Spleen (tissue), 7 donors: Measurements from ENCODE around the gene GDPGP1.

Source experiments
- POLR2A ChIP-seq, 3 donors: fragments of 450-650 bp; IDR thresholded peaks; one replicate each; pipeline ENCODE4 v1.5.1; 2017; ENCODE audit warnings: antibody characterized with exemption in 3 of 3, mild to moderate bottlenecking in 1 of 3
- TF ChIP-seq, protein P1 (sequence below), 11 experiments: fragments of 200-600 bp in 7 of 11; fragments of 450-650 bp in 4 of 11; sonication (generic) in 4 of 11; IDR thresholded peaks in 8 of 11; conservative IDR thresholded peaks in 3 of 11; 1 replicate in 7 of 11; 2 replicates in 4 of 11; pipeline versions ENCODE4 v1.4.0 to v1.8.0; 2016 to 2021; ENCODE audit warnings: antibody characterized with exemption in 11 of 11, inconsistent platforms in 4 of 11, mild to moderate bottlenecking in 1 of 11
- donor health status: DM: no; HTN: no; CAD: no; lungs with moderate emphysema.
- donor health status: DM: no; HTN: no; CAD: no.
- donor health status: DM: no; HTN: no; CAD: no.

DNA sequence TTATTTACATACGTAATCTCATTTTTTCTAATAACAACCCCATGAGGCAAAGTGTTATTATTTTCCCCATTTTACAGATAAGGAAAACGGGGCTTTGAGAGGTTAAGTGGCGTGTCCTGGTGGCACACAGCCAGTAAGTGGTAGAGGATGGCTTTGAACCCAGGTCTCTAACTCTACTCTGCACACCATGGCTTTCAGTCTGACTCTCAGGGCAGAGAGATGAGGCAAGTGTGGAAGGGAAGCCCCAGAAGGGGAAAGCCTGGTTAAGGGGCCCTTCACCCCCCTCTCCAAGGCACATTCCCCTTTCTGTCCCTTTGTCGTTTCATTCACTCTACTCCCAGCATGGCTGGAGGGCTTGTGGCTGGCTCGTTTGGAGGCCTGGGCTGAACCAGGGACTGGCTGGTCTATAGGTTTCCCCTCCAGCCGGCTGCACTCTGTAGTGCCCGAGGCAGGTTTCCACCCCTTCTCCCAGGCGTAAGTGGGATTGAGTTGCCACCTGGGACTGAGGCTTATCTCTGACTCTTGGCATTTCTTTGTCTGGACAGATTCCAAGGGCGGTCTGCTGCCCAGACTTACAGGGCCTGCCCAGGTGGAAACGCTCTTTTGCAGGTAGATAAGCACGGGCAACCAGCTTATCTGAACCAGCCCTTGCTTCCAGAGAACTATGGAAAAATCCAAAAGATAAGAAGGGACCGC, 20.7 kb upstream of the GDPGP1 start:
- TF ChIP-seq, protein P1, sequence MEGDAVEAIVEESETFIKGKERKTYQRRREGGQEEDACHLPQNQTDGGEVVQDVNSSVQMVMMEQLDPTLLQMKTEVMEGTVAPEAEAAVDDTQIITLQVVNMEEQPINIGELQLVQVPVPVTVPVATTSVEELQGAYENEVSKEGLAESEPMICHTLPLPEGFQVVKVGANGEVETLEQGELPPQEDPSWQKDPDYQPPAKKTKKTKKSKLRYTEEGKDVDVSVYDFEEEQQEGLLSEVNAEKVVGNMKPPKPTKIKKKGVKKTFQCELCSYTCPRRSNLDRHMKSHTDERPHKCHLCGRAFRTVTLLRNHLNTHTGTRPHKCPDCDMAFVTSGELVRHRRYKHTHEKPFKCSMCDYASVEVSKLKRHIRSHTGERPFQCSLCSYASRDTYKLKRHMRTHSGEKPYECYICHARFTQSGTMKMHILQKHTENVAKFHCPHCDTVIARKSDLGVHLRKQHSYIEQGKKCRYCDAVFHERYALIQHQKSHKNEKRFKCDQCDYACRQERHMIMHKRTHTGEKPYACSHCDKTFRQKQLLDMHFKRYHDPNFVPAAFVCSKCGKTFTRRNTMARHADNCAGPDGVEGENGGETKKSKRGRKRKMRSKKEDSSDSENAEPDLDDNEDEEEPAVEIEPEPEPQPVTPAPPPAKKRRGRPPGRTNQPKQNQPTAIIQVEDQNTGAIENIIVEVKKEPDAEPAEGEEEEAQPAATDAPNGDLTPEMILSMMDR (IDR thresholded peaks at IDR 0.05 in 8 of 11, conservative IDR thresholded peaks at IDR 0.05 in 3 of 11), result no peak
- no peak for TF ChIP-seq POLR2A (IDR thresholded peaks at IDR 0.05)
